Caco-2 (cell line): ENCODE measurements around the gene VPS13D. TPM values are rescaled to one million over a fixed set of nuclear protein-coding genes. Genes with fewer than 3 reads are reported as not detected.

ENCODE experiments used
- BruUV-seq: library from RNA; stranded (reverse); fragments of 400-500 nt; replicated peaks from 2 replicates; lab custom pipeline; 2021; lab: Mats Ljungman, UMichigan
- CTCF ChIA-PET: fragments of 300-600 bp; sonication (Branson Sonifier 250); formaldehyde crosslinking; loops from one replicate; lab custom pipeline; 2022; ENCODE audit warnings: antibody characterized with exemption; lab: Charles Lee
- POLR2A ChIA-PET: fragments of 300-600 bp; sonication (Branson Sonifier 250); formaldehyde crosslinking; loops from one replicate; lab custom pipeline; 2022; ENCODE audit warnings: antibody characterized with exemption; lab: Charles Lee
- DNase-seq, 2 experiments: peaks; one replicate each; pipeline versions ENCODE4 v3.0.0 to v3.0.0-alpha.2; 2020 to 2022
- H3K27me3 ChIP-seq: replicated peaks from 2 replicates; pipeline ENCODE4 v1.6.0; 2011; ENCODE audit warnings: low read length; ENCODE audit not compliant: control insufficient read depth, insufficient read depth
- H3K36me3 ChIP-seq: 2 replicates; pipeline ENCODE4 v1.5.1; 2011; ENCODE audit warnings: low read length; ENCODE audit not compliant: control insufficient read depth, insufficient read depth
- H3K4me1 ChIP-seq: fragments of 250-450 bp; sonication (Bioruptor Pico); 2 replicates; pipeline ENCODE4 v1.5.1; 2020; ENCODE audit warnings: mild to moderate bottlenecking
- H3K4me3 ChIP-seq: 2 replicates; pipeline ENCODE4 v1.5.1; 2011; ENCODE audit warnings: low read depth, mild to moderate bottlenecking, control low read depth, low read length
- H3K9me3 ChIP-seq: fragments of 250-450 bp; sonication (Bioruptor Pico); 2 replicates; pipeline ENCODE4 v1.5.1; 2020; ENCODE audit warnings: mild to moderate bottlenecking, moderate library complexity
- H3K27ac Mint-ChIP-seq: one replicate; pipeline ENCODE4 v1.8.0; 2022; ENCODE audit warnings: mixed read lengths; ENCODE audit not compliant: unreplicated experiment
- H3K27me3 Mint-ChIP-seq: one replicate; pipeline ENCODE4 v1.8.0; 2022; ENCODE audit warnings: mixed read lengths; ENCODE audit not compliant: insufficient read depth, unreplicated experiment
- H3K36me3 Mint-ChIP-seq: one replicate; pipeline ENCODE4 v1.8.0; 2022; ENCODE audit warnings: mild to moderate bottlenecking, mixed read lengths; ENCODE audit not compliant: insufficient read depth, unreplicated experiment
- H3K4me1 Mint-ChIP-seq: one replicate; pipeline ENCODE4 v1.8.0; 2022; ENCODE audit warnings: low read depth, mixed read lengths; ENCODE audit not compliant: unreplicated experiment
- H3K4me3 Mint-ChIP-seq: one replicate; pipeline ENCODE4 v1.8.0; 2022; ENCODE audit warnings: mild to moderate bottlenecking, moderate library complexity, mixed read lengths; ENCODE audit not compliant: unreplicated experiment
- H3K9me3 Mint-ChIP-seq: one replicate; pipeline ENCODE4 v1.8.0; 2022; ENCODE audit warnings: mixed read lengths; ENCODE audit not compliant: unreplicated experiment
- CTCF ChIP-seq, 2 experiments: fragments of 200-600 bp in 1 of 2; IDR thresholded peaks; 1 replicate in 1 of 2; 2 replicates in 1 of 2; pipeline versions ENCODE4 v1.5.1 to v1.8.0; 2011 to 2022; ENCODE audit warnings: antibody characterized with exemption in 1 of 2, control low read depth in 1 of 2, inconsistent platforms in 1 of 2, low read depth in 1 of 2, low read length in 1 of 2, mild to moderate bottlenecking in 1 of 2, moderate library complexity in 1 of 2; ENCODE audit not compliant: insufficient read depth in 1 of 2, severe bottlenecking in 1 of 2, unreplicated experiment in 1 of 2
- intact Hi-C: fragments of 100-400 bp; cut with micrococcal nuclease; formaldehyde crosslinking; loops from one replicate; pipeline ENCODE4 v1.10.0; 2022; ENCODE audit not compliant: unreplicated experiment
- total RNA-seq: library from RNA; stranded (reverse); gene quantifications from 2 replicates; pipeline ENCODE4 v1.2.3, GENCODE V29; 2022

The VPS13D gene
- total RNA-seq, 1 experiment from 2014 or later, result 25.6 TPM

DNA sequence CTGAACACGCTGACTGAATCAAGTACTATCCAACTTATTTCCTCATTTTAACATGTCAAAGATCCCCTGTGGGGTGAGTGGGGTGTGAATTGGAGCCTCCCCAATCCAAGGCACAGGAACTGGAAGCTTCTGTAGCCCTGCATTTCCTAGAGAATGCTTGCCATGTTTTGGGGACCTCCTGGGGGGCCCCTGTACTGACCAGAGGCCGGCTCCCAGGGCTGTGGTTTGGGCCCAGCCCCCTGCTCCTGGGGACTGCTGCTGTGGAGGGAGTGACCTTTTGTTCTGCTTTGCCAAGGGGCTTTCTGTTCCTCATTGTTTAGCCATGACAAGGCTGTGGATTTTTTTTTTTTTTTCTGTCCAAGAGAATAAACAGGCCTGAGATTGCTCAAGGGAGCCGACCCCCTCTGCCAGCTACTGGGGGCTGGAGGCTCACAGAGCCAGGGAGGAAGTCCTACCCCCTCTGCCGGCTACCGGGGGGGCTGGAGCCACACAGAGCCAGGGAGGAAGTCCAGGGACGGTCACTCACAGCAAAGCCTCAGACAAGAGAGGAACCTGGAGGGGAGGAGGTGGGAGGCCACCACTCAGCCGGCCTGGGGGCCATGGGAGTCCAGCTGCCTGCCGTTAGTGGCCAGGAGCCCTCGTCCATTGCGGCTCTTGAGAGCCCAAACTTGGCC lies 45.7 kb upstream of the VPS13D start:
- no peaks in the 10 kb centered on the region for H3K4me1 ChIP-seq
- Mint-ChIP-seq H3K27me3 (no peaks in the 10 kb centered on the region), H3K4me3 (no peak overlapping the region), H3K9me3 (no peaks in the 10 kb centered on the region), H3K4me1 (peaks cover 13% of the 10 kb centered on the region), H3K27ac (no peak overlapping the region), H3K36me3 (no peaks in the 10 kb centered on the region)
- TF ChIP-seq CTCF (IDR thresholded peaks at IDR 0.05; ENCODE audit: insufficient read depth in 1 of 2, low read depth in 1 of 2, low read length in 1 of 2, severe bottlenecking in 1 of 2, unreplicated experiment in 1 of 2), result no peak
- no peaks in the 10 kb centered on the region for H3K9me3 ChIP-seq
- CTCF ChIA-PET, result no interaction called here
- no TSS peak for BruUV-seq
- intact Hi-C loops, result no loop called here
- H3K27me3 ChIP-seq, result no peaks in the 10 kb centered on the region
- no peak for DNase-seq
- no peak overlapping the region for H3K4me3 ChIP-seq
- H3K36me3 ChIP-seq, result no peaks in the 10 kb centered on the region
- POLR2A ChIA-PET, result no interaction called here

DNA sequence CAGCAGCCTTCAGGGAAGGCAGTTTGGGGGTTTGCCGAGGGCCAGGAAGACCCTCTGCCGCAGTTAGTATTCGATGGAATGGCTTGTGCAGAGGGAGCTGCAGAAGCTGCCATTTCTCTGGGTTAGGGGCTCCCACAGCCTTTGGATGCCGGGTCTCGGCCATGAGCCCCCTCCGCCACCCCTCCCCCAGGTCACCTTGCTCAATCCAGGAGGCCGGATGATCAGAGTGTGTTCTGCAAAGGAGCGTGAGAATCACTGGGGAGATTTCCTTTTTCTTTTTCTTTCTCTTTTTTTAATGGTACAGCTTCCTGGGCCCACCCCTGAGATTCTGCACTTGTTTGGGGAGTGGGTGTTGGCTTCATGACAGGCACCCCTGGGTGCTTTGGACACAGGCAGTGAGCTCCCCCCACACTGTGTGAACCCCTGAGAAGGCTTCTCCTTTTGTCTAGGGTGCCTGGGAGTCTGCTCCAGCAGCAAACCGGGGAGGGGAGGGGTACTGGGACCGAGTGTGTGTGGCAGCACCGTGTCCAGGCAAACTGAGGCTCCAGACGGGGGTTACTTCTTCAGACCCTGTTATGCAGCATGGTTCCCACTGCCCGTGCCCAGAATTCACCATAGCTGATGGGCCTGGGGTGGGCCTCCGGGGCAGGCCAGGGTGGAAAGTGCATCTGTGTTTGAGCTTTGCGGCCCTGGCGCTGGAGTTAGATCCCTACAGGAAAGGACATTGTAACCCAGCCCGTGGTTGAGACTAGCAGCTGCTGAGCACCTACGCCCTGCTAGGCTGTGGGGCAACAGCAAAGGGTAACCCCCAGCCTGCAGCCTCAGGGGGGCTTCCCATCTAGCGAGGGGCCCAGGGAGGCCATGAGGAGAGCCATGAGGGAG lies 44.6 kb upstream of the VPS13D start:
- BruUV-seq, result no TSS peak
- no peak overlapping the region for H3K4me3 ChIP-seq
- no peaks in the 10 kb centered on the region for H3K36me3 ChIP-seq
- no peak for DNase-seq
- H3K27me3 Mint-ChIP-seq, result no peaks in the 10 kb centered on the region
- H3K36me3 Mint-ChIP-seq, result no peaks in the 10 kb centered on the region
- intact Hi-C loops, result no loop called here
- ChIA-PET CTCF (no interaction called here), POLR2A (no interaction called here)
- H3K4me1 ChIP-seq, result no peaks in the 10 kb centered on the region
- no peaks in the 10 kb centered on the region for H3K9me3 Mint-ChIP-seq
- no peak for TF ChIP-seq CTCF (IDR thresholded peaks at IDR 0.05; ENCODE audit: insufficient read depth in 1 of 2, low read depth in 1 of 2, low read length in 1 of 2, severe bottlenecking in 1 of 2, unreplicated experiment in 1 of 2)
- H3K27me3 ChIP-seq, result no peaks in the 10 kb centered on the region
- H3K4me1 Mint-ChIP-seq, result peaks cover 13% of the 10 kb centered on the region
- H3K4me3 Mint-ChIP-seq, result no peak overlapping the region
- H3K9me3 ChIP-seq, result no peaks in the 10 kb centered on the region
- H3K27ac Mint-ChIP-seq, result no peak overlapping the region

DNA sequence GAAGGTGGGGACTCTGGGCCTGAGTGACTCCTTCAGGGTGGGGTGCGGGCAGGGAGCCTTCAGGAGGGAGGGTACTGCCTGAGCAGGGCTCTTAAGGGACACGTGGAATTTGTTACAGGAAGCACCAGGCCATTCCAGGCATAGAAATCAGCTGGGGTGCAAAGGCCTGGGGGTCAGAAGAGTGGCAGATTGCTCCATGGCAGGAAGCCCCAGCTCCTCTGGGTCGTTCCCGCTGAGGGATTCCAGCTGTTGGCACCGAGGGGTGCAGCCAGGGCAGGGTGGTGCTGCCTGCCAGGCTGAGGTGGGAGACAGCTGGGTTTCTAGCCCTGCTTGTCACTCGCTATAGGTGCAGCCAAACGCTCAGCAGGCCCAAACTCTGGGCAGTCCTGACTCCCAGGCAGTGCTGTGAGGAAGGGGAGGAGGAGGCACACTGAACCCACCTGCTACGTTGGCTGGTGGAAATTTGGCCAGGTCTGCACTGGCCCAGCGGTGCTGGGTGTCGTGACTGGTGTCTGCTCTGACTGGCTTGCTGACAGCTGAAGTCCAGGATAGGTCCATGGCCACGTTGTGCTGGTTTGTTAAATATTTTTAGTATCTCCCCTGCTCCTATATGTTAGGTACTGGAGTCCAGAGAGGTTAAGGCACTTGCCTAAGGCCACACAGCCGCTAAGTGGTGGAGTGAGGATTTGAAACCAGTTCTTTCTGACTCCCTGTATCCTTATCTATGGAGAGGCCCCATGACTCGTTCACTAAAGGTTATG lies 43.7 kb upstream of the VPS13D start:
- H3K4me1 ChIP-seq, result no peaks in the 10 kb centered on the region
- POLR2A ChIA-PET, result no interaction called here
- Mint-ChIP-seq H3K27me3 (no peaks in the 10 kb centered on the region), H3K4me1 (peaks cover 13% of the 10 kb centered on the region), H3K9me3 (no peaks in the 10 kb centered on the region), H3K4me3 (no peak overlapping the region), H3K36me3 (no peaks in the 10 kb centered on the region), H3K27ac (no peak overlapping the region)
- H3K4me3 ChIP-seq, result no peak overlapping the region
- H3K36me3 ChIP-seq, result no peaks in the 10 kb centered on the region
- H3K27me3 ChIP-seq, result no peaks in the 10 kb centered on the region
- intact Hi-C loops, result no loop called here
- BruUV-seq, result no TSS peak
- DNase-seq, result no peak
- no peak for TF ChIP-seq CTCF (IDR thresholded peaks at IDR 0.05; ENCODE audit: insufficient read depth in 1 of 2, low read depth in 1 of 2, low read length in 1 of 2, severe bottlenecking in 1 of 2, unreplicated experiment in 1 of 2)
- CTCF ChIA-PET, result no interaction called here
- H3K9me3 ChIP-seq, result no peaks in the 10 kb centered on the region
